Thoracic aorta (tissue), 2 donors: Measurements from ENCODE around the gene PDE1A. TPM values are rescaled to one million over a fixed set of nuclear protein-coding genes. Genes with fewer than 3 reads are reported as not detected.

Source experiments
- ATAC-seq: fragments of 150-250 bp; one replicate; pipeline ENCODE4 v1.8.0; 2017; ENCODE audit warnings: low read depth; ENCODE audit not compliant: insufficient number of reproducible peaks, low FRiP score
- DNase-seq: peaks from one replicate; pipeline ENCODE4 v3.0.0-alpha.2; 2020; ENCODE audit warnings: low spot score
- H3K27ac ChIP-seq, 2 donors: fragments of 200-600 bp; sonication (generic); 1 replicate in 1 of 2; 2 replicates in 1 of 2; pipeline ENCODE4 v1.5.1; 2016; ENCODE audit warnings: mild to moderate bottlenecking in 2 of 2, moderate library complexity in 2 of 2
- H3K27me3 ChIP-seq: fragments of 200-600 bp; sonication (generic); replicated peaks from 2 replicates; pipeline ENCODE4 v1.6.0; 2016; ENCODE audit warnings: mild to moderate bottlenecking; ENCODE audit not compliant: insufficient read depth
- H3K36me3 ChIP-seq: fragments of 200-600 bp; sonication (generic); one replicate; pipeline ENCODE4 v1.5.1; 2016
- H3K4me1 ChIP-seq, 2 donors: fragments of 200-600 bp; sonication (generic); 1 replicate in 1 of 2; 2 replicates in 1 of 2; pipeline versions ENCODE4 v1.5.1 to v1.6.0; 2016; ENCODE audit warnings: low read depth in 2 of 2, mild to moderate bottlenecking in 1 of 2; ENCODE audit not compliant: control insufficient read depth in 1 of 2
- H3K4me3 ChIP-seq: fragments of 200-600 bp; sonication (generic); 2 replicates; pipeline ENCODE4 v1.5.1; 2016; ENCODE audit warnings: mild to moderate bottlenecking
- H3K9me3 ChIP-seq: fragments of 200-600 bp; sonication (generic); 2 replicates; pipeline ENCODE4 v1.5.1; 2016
- CTCF ChIP-seq: fragments of 200-600 bp; sonication (generic); IDR thresholded peaks from one replicate; pipeline ENCODE4 v1.5.1; 2019; ENCODE audit warnings: antibody characterized with exemption
- total RNA-seq, 2 donors: library from RNA; depleted of rRNA; stranded (reverse); fragments of >200 nt; gene quantifications; one replicate each; pipeline versions ENCODE4 v1.1.0 to v1.2.3, GENCODE V29; 2016

PDE1A gene
- total RNA-seq, 2 donors from 2014 or later: 31.7 to 35.2 TPM

- no peak for ATAC-seq
- no peak for DNase-seq
- TF ChIP-seq CTCF: no peak
Measured at GRCh38 chr2:182103526-182103925, 323.3 kb downstream of the PDE1A start.

DNA sequence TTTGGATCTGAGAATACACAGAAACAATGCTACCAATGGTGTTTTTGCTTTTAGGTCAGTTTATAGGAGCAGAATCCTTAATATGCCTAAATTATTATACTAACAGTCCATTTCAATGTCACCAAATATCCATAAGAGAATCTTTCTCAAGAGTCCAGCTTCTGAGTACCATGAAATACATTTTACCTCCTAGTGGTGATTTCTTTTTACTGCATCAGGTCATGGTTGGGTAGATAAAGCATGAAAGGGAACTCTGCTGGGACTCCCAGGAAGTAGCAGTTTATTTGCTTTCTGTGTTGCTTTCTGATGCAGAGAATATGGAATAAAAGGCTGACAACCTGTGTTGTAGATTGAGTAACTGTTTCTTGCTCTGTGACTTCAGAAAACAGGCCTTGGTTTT is 325.6 kb downstream of the PDE1A start:
- ATAC-seq (no peak), DNase-seq (no peak)
- H3K36me3 ChIP-seq: no peaks in the 10 kb centered on the region
- no peaks in the 10 kb centered on the region for H3K9me3 ChIP-seq
- H3K4me3 ChIP-seq: no peak overlapping the region
- no peak for TF ChIP-seq CTCF
- H3K4me1 ChIP-seq: no peaks in the 10 kb centered on the region
- H3K27me3 ChIP-seq: no peaks in the 10 kb centered on the region
- H3K27ac ChIP-seq: no peak overlapping the region

More at GRCh38 chr2:182103526-182103925, 323.3 kb downstream of the PDE1A start:
- Histone ChIP-seq H3K4me1 (no peaks in the 10 kb centered on the region), H3K27ac (no peak overlapping the region), H3K27me3 (no peaks in the 10 kb centered on the region), H3K9me3 (no peaks in the 10 kb centered on the region), H3K4me3 (no peak overlapping the region), H3K36me3 (no peaks in the 10 kb centered on the region)

DNA sequence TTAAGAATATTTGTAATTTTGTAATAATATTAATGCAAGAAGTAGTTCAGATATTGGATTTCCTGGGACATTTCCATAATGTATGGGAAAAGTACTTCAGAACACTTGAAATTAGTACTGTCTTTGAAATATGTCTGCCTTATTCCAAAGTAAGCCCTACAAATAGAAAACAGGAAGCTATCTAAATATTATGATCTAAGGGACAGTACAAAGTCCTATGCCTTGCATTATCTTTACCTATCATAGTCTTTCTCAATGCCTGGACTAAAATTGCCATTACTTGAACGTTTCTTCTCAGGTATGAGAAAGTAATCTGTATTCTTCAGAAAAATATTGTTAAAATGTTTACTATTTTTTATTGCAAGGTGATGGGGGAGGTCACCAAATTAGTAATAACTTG is 328.2 kb downstream of the PDE1A start:
- ATAC-seq: no peak

GRCh38 chr2:182097571-182098164 is 329.2 kb downstream of the PDE1A start:
- no peaks in the 10 kb centered on the region for H3K4me1 ChIP-seq
- H3K36me3 ChIP-seq: no peaks in the 10 kb centered on the region
- ATAC-seq (no peak), DNase-seq (no peak)
- H3K27me3 ChIP-seq: no peaks in the 10 kb centered on the region
- H3K4me3 ChIP-seq: no peak overlapping the region
- TF ChIP-seq CTCF: no peak
- H3K9me3 ChIP-seq: no peaks in the 10 kb centered on the region
- no peak overlapping the region for H3K27ac ChIP-seq

More for the DNA sequence above, 328.2 kb downstream of the PDE1A start:
- Histone ChIP-seq H3K9me3 (no peaks in the 10 kb centered on the region), H3K27ac (no peak overlapping the region), H3K36me3 (no peaks in the 10 kb centered on the region), H3K4me3 (no peak overlapping the region), H3K4me1 (no peaks in the 10 kb centered on the region), H3K27me3 (no peaks in the 10 kb centered on the region)
- DNase-seq: no peak
- no peak for TF ChIP-seq CTCF

- DNase-seq (no peak), ATAC-seq (no peak)
- H3K4me3 ChIP-seq: no peak overlapping the region
- H3K4me1 ChIP-seq: peaks cover 0 to 18% of the 10 kb centered on the region in 2 donors
- H3K27ac ChIP-seq: no peak overlapping the region
- H3K36me3 ChIP-seq: no peaks in the 10 kb centered on the region
- H3K9me3 ChIP-seq: no peaks in the 10 kb centered on the region
- TF ChIP-seq CTCF: no peak
- H3K27me3 ChIP-seq: no peaks in the 10 kb centered on the region
Measured at GRCh38 chr2:182090486-182090885, 336.4 kb downstream of the PDE1A start.
